ENCODE measurements around the gene GSKIP. TPM values are rescaled to one million over a fixed set of nuclear protein-coding genes. Genes with fewer than 3 reads are reported as not detected.

The GSKIP gene
- polyA plus RNA-seq, 1 of the 3 experiments (the other 2 are of a cell fraction): 13.6 TPM

DNA sequence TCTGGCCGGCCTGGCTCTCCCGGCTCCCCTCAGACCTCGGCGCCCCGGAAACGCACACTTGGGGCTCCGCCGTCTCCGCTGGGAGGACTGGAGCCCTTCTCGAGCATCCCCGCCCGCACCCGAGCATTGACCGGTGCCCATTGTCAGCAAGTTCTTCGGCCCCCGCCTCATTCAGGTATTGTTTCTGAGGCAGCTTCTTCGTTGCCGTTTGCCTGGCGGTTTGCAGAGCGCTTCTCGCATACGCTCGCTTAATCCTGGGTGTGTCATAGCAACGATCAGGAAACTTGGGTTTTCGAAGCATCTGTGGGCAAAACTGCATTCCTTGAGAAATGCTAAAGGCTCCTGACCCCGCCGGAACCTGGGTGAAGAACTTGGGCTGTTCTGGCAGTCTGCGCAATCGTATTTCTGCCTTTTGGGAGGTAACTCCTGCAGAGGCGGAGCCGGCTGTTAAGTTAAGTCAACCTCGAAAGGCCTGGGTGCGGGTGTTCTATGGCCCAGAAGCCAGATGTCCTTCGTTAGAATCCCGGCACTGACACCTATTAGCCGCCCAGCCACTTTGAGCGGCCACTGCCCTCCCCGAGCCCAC lies 518 bp downstream of the GSKIP start:
- Histone ChIP-seq H3K9me3 (no peaks in the 10 kb centered on the region), H3K79me2 (ENCODE audit: insufficient read depth) (peaks cover 88% of the 10 kb centered on the region), H3F3A (replicated peaks; ENCODE audit: insufficient read depth) (no peaks in the 10 kb centered on the region), H3K4me1 (ENCODE audit: control insufficient read depth in 1 of 2, insufficient read depth in 2 of 2, low read depth in 1 of 2, low read length in 1 of 2) (peaks cover 14 to 22% of the 10 kb centered on the region in 2 experiments; a peak in 3 of 4 replicates), H3K27ac (ENCODE audit: low read depth in 2 of 2, low read length in 1 of 2) (peak overlapping the region; percentile 64 to 83), H2AFZ (ENCODE audit: low read depth) (peak overlapping the region; percentile 72), H3K27me3 (ENCODE audit: insufficient read depth) (no peaks in the 10 kb centered on the region), H3K9ac (peak overlapping the region; percentile 84), H3K36me3 (replicated peaks in 1 of 2; ENCODE audit: control insufficient read depth in 1 of 2, insufficient read depth in 2 of 2, low read length in 1 of 2) (peaks cover 0 to 3% of the 10 kb centered on the region in 2 experiments), H4K20me1 (ENCODE audit: insufficient read depth) (peaks cover 8% of the 10 kb centered on the region), H3K9me2 (no peaks in the 10 kb centered on the region), H3K4me3 (ENCODE audit: low read depth in 2 of 2, low read length in 1 of 2) (peak overlapping the region; percentile 96 to 98), H3K4me2 (peak overlapping the region; percentile 96)
- TF ChIP-seq FOSL2 (IDR thresholded peaks at IDR 0.05; ENCODE audit: borderline replicate concordance, low read depth) (no peak), SMC3 (IDR thresholded peaks at IDR 0.05; ENCODE audit: low read depth, low read length) (no peak), RXRA (IDR thresholded peaks at IDR 0.05; ENCODE audit: borderline replicate concordance, low read depth) (no peak), SIN3A (IDR thresholded peaks at IDR 0.05; ENCODE audit: borderline replicate concordance, low read depth, low read length) (peak; percentile 18; the same call in 1 of the 2 replicates), GATA2 (CRISPR knock-in tag; IDR thresholded peaks at IDR 0.05) (no peak), CHD2 (IDR thresholded peaks at IDR 0.05; ENCODE audit: low read length, partially characterized antibody) (no peak), FOXM1 (IDR thresholded peaks at IDR 0.05; ENCODE audit: low read depth) (no peak), NRF1 (IDR thresholded peaks at IDR 0.05; ENCODE audit: low read depth, low read length) (0 out of 2 replicates have a peak, but pooled peaks have one; percentile 8), FOXJ3 (CRISPR knock-in tag; IDR thresholded peaks at IDR 0.05) (no peak), POLR2AphosphoS5 (IDR thresholded peaks at IDR 0.05; ENCODE audit: low read depth, low read length) (no peak), RFX5 (IDR thresholded peaks at IDR 0.05; ENCODE audit: low read length) (no peak), MEF2A (IDR thresholded peaks at IDR 0.05; ENCODE audit: borderline replicate concordance, low read depth) (no peak), RAD21 (IDR thresholded peaks at IDR 0.05; ENCODE audit: low read length) (no peak)
- TF ChIP-seq, protein P1, sequence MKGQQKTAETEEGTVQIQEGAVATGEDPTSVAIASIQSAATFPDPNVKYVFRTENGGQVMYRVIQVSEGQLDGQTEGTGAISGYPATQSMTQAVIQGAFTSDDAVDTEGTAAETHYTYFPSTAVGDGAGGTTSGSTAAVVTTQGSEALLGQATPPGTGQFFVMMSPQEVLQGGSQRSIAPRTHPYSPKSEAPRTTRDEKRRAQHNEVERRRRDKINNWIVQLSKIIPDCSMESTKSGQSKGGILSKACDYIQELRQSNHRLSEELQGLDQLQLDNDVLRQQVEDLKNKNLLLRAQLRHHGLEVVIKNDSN (IDR thresholded peaks at IDR 0.05; ENCODE audit: borderline replicate concordance, low read depth): no peak
- TF ChIP-seq, protein P2, sequence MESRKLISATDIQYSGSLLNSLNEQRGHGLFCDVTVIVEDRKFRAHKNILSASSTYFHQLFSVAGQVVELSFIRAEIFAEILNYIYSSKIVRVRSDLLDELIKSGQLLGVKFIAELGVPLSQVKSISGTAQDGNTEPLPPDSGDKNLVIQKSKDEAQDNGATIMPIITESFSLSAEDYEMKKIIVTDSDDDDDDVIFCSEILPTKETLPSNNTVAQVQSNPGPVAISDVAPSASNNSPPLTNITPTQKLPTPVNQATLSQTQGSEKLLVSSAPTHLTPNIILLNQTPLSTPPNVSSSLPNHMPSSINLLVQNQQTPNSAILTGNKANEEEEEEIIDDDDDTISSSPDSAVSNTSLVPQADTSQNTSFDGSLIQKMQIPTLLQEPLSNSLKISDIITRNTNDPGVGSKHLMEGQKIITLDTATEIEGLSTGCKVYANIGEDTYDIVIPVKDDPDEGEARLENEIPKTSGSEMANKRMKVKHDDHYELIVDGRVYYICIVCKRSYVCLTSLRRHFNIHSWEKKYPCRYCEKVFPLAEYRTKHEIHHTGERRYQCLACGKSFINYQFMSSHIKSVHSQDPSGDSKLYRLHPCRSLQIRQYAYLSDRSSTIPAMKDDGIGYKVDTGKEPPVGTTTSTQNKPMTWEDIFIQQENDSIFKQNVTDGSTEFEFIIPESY (IDR thresholded peaks at IDR 0.05; ENCODE audit: borderline replicate concordance, low read depth): no peak
- ChIA-PET CTCF (interaction anchor here (0.9 kb wide), 1 partner anchor 17 kb away, joined by 4 read pairs; no protein-coding TSS in a partner anchor), POLR2A (no interaction called here)
- WGBS (ENCODE audit: low lambda C conversion rate): 2% methylated on average over 24 of the region's 38 CpGs
- DNase-seq: peak; percentile 55

DNA sequence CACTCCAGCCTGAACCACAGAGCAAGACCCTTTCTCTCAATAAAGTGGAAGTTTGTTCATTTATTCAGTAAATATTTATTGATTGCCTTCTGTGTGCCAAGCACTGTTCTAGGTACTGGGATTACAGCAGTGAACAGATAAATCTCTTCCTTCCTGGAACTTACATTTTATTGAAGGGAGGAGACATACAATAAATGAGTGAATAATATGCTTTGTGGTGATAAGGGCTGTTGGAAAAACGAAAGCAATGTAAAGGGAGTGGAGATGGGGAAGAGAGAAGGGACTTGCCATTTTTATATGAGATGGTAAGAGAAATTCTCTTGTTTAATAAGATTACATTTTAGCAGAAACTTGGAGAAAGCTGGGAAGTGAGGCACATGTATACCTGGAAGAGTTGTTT lies 1.6 kb downstream of the GSKIP start:
- no peaks in the 10 kb centered on the region for H3K9me2 ChIP-seq
- peak overlapping the region; percentile 96 to 98 for H3K4me3 ChIP-seq (ENCODE audit: low read depth in 2 of 2, low read length in 1 of 2)
- DNase-seq: no peak
- POLR2A ChIA-PET: no interaction called here
- no peaks in the 10 kb centered on the region for H3F3A ChIP-seq (replicated peaks; ENCODE audit: insufficient read depth)
- peak overlapping the region; percentile 96 for H3K4me2 ChIP-seq
- H3K9ac ChIP-seq: no peak overlapping the region
- peaks cover 88% of the 10 kb centered on the region for H3K79me2 ChIP-seq (ENCODE audit: insufficient read depth)
- H3K4me1 ChIP-seq (ENCODE audit: control insufficient read depth in 1 of 2, insufficient read depth in 2 of 2, low read depth in 1 of 2, low read length in 1 of 2): peaks cover 8 to 22% of the 10 kb centered on the region in 2 experiments; a peak in 3 of 4 replicates
- no peaks in the 10 kb centered on the region for H3K27me3 ChIP-seq (ENCODE audit: insufficient read depth)
- no peak overlapping the region for H2AFZ ChIP-seq (ENCODE audit: low read depth)
- H4K20me1 ChIP-seq (ENCODE audit: insufficient read depth): peaks cover 8% of the 10 kb centered on the region
- H3K36me3 ChIP-seq (replicated peaks in 1 of 2; ENCODE audit: control insufficient read depth in 1 of 2, insufficient read depth in 2 of 2, low read length in 1 of 2): peaks cover 0 to 3% of the 10 kb centered on the region in 2 experiments
- WGBS (ENCODE audit: low lambda C conversion rate): 73% methylated on average over 1 of the region's 1 CpG
- CTCF ChIA-PET: no interaction called here
- H3K9me3 ChIP-seq: no peaks in the 10 kb centered on the region
- no peak overlapping the region for H3K27ac ChIP-seq (ENCODE audit: low read depth in 2 of 2, low read length in 1 of 2)
- TF ChIP-seq, protein P2 (IDR thresholded peaks at IDR 0.05; ENCODE audit: borderline replicate concordance, low read depth): no peak
- TF ChIP-seq, protein P3, sequence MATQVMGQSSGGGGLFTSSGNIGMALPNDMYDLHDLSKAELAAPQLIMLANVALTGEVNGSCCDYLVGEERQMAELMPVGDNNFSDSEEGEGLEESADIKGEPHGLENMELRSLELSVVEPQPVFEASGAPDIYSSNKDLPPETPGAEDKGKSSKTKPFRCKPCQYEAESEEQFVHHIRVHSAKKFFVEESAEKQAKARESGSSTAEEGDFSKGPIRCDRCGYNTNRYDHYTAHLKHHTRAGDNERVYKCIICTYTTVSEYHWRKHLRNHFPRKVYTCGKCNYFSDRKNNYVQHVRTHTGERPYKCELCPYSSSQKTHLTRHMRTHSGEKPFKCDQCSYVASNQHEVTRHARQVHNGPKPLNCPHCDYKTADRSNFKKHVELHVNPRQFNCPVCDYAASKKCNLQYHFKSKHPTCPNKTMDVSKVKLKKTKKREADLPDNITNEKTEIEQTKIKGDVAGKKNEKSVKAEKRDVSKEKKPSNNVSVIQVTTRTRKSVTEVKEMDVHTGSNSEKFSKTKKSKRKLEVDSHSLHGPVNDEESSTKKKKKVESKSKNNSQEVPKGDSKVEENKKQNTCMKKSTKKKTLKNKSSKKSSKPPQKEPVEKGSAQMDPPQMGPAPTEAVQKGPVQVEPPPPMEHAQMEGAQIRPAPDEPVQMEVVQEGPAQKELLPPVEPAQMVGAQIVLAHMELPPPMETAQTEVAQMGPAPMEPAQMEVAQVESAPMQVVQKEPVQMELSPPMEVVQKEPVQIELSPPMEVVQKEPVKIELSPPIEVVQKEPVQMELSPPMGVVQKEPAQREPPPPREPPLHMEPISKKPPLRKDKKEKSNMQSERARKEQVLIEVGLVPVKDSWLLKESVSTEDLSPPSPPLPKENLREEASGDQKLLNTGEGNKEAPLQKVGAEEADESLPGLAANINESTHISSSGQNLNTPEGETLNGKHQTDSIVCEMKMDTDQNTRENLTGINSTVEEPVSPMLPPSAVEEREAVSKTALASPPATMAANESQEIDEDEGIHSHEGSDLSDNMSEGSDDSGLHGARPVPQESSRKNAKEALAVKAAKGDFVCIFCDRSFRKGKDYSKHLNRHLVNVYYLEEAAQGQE (IDR thresholded peaks at IDR 0.05; ENCODE audit: low read depth, low read length): no peak
- TF ChIP-seq FOXM1 (IDR thresholded peaks at IDR 0.05; ENCODE audit: low read depth) (no peak), YY1 (IDR thresholded peaks at IDR 0.05; ENCODE audit: low read depth) (no peak)
